Erythroblast (primary cell): ENCODE data around the gene SMAD1.
"Not testable (repeated sequence)": the region's sequence is repeated elsewhere in the genome, so short reads cannot be mapped to it uniquely, and the experiment has no call there.

Experiments
- DNase-seq, 2 experiments: peaks; one replicate each; lab custom pipeline; 2025; lab: John Stamatoyannopoulos, UW
- GATA1 ChIP-seq: IDR thresholded peaks from 2 replicates; pipeline ENCODE4 v1.6.1; 2011; ENCODE audit warnings: low read depth, mild to moderate bottlenecking, control low read depth, low read length, moderate library complexity
- POLR2A ChIP-seq: IDR thresholded peaks from 2 replicates; pipeline ENCODE4 v1.6.1; 2011; ENCODE audit warnings: mild to moderate bottlenecking, low read length

SMAD1 gene

DNA sequence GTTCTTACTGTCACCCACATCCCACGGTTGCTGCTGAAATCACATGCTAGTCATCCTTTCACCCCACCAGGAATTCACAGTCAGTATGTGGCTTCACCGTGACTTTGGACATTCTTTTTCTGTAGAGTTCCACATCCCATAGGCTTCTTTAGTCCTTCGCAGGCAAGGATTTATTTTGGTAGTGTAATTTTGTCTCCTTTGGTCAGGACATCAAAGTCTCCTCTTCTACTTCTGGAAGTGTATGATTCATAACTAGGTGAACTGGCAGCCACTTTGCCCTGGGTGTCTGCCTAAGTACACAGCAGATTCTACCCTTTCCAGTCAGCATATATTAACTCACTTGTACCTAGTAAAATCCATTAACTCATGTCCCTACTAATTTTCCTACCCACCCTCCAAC is 99.3 kb downstream of the SMAD1 start:
- TF ChIP-seq POLR2A (no peak), GATA1 (no peak)
- DNase-seq: no peak

DNA sequence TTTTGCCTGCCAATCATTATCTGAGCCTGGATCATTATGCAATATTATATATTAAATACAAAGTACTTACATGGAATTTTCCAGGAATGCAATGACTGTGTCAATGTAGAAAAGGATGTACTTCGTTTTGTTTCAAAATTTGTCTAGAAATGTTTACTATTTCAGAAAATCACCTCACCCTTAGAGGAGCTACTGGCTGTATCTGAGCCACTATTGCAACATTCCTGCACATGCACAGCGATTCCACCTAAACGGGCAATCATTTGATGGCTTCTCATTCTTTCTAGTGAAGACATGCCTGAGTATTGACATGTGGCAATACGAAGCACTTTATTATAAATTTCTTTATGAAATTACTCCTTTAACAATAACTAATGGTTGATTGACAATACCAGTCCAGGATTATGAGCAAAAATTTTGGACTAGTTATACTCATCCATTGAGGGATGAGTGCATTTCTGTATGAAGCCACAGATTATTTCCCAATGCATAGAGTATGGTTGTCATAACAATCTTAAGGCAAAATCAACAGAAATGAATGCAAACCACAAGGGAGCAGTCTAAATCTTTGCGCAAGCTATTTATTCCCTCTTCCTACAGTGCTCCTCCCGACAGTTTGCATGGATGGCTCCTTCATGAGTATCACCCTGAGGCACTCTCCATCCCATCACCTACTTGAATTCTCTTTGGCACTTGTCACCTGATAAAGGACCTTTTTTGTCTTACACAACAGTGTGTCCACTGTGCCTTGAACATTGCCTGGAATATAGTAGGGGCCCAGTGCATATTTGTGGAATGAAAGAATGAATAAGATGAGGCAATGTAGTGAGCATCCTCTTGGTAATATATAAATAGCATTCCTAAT is 101.8 kb downstream of the SMAD1 start:
- TF ChIP-seq GATA1 (no peak), POLR2A (no peak)
- DNase-seq: no peak

DNA sequence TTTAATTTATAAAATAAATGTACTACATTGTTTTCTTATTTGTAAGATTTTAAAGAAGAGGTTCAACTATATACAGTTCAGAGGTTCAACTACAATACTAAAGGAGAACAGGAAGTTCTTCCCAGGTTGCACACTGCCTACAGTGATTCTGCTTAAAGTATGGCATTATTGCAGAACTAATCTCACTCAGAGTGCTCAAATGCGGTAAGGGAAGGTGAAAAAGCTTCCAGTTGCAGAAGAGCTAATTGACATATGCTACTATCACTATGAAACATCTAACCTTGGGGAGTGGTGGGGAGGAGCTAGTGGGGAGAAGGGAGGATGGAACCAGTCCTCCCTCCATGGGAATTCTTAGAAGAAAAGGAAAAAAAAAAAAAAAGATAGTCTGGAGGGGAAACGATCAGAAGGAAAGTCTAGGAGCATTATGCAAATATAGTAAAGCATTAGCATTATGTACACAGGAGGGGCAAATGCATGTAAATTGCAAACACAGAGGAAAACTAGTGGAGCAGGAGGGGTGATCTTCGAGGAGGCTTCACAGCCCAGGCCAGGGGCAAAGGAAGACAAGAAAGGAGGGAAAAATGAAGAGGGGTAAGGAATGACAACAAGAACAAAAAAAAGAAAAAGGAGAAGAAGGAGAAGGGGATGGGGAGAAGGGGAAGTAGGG is 105.6 kb downstream of the SMAD1 start:
- TF ChIP-seq GATA1 (no peak), POLR2A (no peak)
- no peak for DNase-seq

DNA sequence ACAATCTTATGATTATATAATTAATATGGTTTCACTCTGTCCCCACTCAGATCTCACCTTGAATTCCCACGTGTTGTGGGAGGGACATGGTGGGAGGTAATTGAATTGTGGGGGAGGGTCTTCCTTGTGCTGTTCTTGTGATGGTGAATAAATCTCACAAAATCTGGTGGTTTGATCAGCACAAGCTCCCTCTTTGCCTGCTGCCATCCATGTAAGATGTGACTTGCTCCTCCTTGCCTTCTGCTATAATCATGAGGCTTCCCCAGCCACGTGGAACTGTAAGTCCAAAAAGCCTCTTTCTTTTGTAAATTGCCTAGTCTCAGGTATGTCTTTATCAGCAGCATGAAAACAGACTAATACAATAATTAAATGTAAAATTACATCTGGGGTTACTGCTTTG is 107.7 kb downstream of the SMAD1 start:
- DNase-seq: not testable (repeated sequence)

DNA sequence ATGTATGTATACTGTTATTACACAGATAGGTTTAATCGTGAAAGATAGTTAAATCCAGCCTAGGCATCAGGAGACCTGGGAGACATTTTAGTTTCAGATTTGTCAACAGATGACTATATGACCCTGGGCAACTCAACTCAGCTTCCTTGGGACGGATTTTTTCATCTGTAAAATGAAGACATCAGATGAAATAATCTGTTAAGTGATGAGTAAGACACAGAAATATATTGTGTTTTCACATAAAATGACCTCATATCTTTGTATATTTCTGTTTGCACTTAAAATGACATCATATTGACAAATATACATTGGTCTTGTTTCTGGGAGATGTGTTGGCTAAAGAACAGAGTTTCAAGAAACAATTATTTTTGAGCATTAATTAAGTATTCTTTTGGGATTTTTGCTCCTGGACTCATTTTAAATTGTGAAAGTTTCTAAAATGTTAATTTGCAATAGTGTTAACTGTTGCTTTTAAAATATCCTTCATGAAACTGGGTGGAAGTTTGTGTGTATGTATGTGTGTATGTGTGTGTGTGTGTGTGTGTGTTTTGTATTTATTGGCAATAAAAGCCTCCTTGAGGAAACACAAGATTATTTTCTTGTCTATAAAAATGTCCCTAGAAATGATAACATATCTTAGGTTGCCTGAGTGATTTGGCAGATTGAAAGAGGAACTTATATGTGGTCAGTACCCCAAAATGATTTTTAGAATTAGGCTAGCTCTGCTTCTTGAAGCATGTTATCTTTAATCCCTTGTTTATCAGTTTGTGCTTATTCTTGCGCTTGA is 108.5 kb downstream of the SMAD1 start:
- TF ChIP-seq POLR2A (no peak), GATA1 (no peak)
- no peak for DNase-seq

DNA sequence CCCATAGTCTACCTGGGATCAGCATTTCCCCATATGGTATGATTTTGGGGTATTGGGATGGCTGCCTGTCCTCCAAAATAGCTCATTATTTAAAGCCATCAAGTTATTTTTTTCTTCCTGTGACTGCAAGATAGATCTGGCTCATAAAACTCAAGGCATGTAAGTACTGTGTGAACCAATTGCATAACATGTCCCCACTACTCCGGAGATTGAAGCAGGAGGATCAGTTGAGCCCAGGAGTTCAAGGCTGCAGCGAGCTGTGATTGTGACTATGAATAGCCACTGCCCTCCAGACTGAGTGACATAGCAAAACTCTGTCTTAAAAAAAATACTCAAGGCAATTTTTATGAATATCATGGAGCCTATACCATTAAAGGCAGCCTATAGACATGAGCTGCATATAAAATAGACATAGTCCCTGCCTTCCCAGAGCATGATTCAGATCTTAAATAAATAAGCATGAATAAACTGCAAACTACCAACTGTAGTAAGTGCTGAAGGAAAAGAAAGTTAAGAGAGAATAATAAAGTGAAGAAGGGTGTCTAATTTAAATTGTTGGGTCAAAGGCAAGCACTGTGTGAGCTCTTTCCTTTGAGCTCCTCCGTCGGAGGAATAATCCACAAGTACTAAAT is 120.6 kb downstream of the SMAD1 start:
- TF ChIP-seq POLR2A (no peak), GATA1 (no peak)

DNA sequence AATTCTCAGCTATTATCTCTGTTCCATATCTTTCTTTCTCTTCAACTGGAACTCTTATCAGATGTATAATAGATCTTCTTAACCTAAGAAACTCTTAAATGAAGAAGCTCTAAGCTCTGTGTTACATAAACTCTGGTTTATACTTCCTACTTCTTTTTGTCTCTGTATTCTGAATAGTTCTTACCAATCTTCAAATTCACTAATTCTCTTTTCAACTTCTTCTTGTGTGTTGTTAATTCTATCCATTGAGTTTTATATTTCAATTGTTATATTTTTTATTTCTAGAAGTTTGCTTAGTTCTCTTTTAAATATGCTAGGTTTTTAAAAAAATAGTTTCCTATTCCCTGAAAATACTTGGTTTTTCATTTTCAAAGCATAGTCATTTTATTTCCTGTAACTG is 124.3 kb downstream of the SMAD1 start:
- TF ChIP-seq GATA1: no peak
- no peak for TF ChIP-seq POLR2A

More for the DNA sequence above, 120.6 kb downstream of the SMAD1 start:
- DNase-seq: no peak

More for the DNA sequence above, 124.3 kb downstream of the SMAD1 start:
- no peak for DNase-seq
